A549 (cell line): ENCODE measurements around the gene PPP2R2C.

Experiments used
- CBX2 ChIP-seq: fragments of 200-600 bp; sonication (generic); IDR thresholded peaks from 2 replicates; pipeline ENCODE4 v1.6.1; 2016; ENCODE audit warnings: low read depth, mild to moderate bottlenecking, borderline replicate concordance
- CTCF ChIP-seq: fragments of >200 bp; sonication (Bioruptor Twin); formaldehyde crosslinking; IDR thresholded peaks from 3 replicates; pipeline ENCODE4 v1.5.1; 2016
- MAX ChIP-seq: IDR thresholded peaks from 2 replicates; pipeline ENCODE4 v1.6.1; 2012

- no peak for TF ChIP-seq CTCF
- no peak for TF ChIP-seq MAX
- no peak for TF ChIP-seq CBX2
Observed at GRCh38 chr4:6375620-6376295, 96.7 kb downstream of the PPP2R2C start.
